Trophoblast cell (in vitro differentiated cells and primary cell): ENCODE results near the gene SULT1A1.
"Not testable (repeated sequence)": the region's sequence is repeated elsewhere in the genome, so short reads cannot be mapped to it uniquely, and the experiment has no call there.

ENCODE experiments used
- DNase-seq, 2 donors: peaks; one replicate each; pipeline ENCODE4 v3.0.0-alpha.2; 2016
- H2AFZ ChIP-seq: 2 replicates; pipeline ENCODE4 v1.6.1; 2013; ENCODE audit warnings: low read length, moderate library complexity, mild to moderate bottlenecking; ENCODE audit not compliant: insufficient read depth, poor library complexity
- H2AK5ac ChIP-seq: 2 replicates; pipeline ENCODE4 v1.6.1; 2013; ENCODE audit warnings: mild to moderate bottlenecking, low read length
- H2BK120ac ChIP-seq: 2 replicates; pipeline ENCODE4 v1.6.1; 2013; ENCODE audit warnings: low read length, mild to moderate bottlenecking, moderate library complexity; ENCODE audit not compliant: insufficient read depth, poor library complexity
- H2BK12ac ChIP-seq: 2 replicates; pipeline ENCODE4 v1.6.1; 2013; ENCODE audit warnings: mild to moderate bottlenecking, low read length, moderate library complexity
- H2BK5ac ChIP-seq: 2 replicates; pipeline ENCODE4 v1.6.1; 2013; ENCODE audit warnings: low read length, low read depth, moderate library complexity, mild to moderate bottlenecking; ENCODE audit not compliant: poor library complexity
- H3K14ac ChIP-seq: 2 replicates; pipeline ENCODE4 v1.6.1; 2013; ENCODE audit warnings: mild to moderate bottlenecking, low read length
- H3K18ac ChIP-seq: 2 replicates; pipeline ENCODE4 v1.6.1; 2013; ENCODE audit warnings: mild to moderate bottlenecking, low read length
- H3K23ac ChIP-seq: 2 replicates; pipeline ENCODE4 v1.6.1; 2013; ENCODE audit warnings: low read length
- H3K27ac ChIP-seq: 2 replicates; pipeline ENCODE4 v1.5.1; 2013; ENCODE audit warnings: low read depth, mild to moderate bottlenecking, inconsistent platforms, low read length, moderate library complexity
- H3K27me3 ChIP-seq: 2 replicates; pipeline ENCODE4 v1.6.1; 2013; ENCODE audit warnings: inconsistent platforms, mild to moderate bottlenecking, low read length, moderate library complexity; ENCODE audit not compliant: insufficient read depth
- H3K36me3 ChIP-seq, 2 experiments: 1 replicate in 1 of 2; 2 replicates in 1 of 2; pipeline ENCODE4 v1.6.1; 2013; ENCODE audit warnings: low read length in 2 of 2, mild to moderate bottlenecking in 2 of 2, moderate library complexity in 1 of 2; ENCODE audit not compliant: insufficient read depth in 2 of 2, control insufficient read depth in 1 of 2
- H3K4ac ChIP-seq: 2 replicates; pipeline ENCODE4 v1.6.1; 2013; ENCODE audit warnings: low read depth, mild to moderate bottlenecking, low read length, moderate library complexity
- H3K4me1 ChIP-seq, 2 experiments: 1 replicate in 1 of 2; 2 replicates in 1 of 2; pipeline ENCODE4 v1.6.1; 2013; ENCODE audit warnings: low read length in 2 of 2, mild to moderate bottlenecking in 2 of 2, moderate library complexity in 1 of 2; ENCODE audit not compliant: insufficient read depth in 2 of 2, control insufficient read depth in 1 of 2
- H3K4me2 ChIP-seq: 2 replicates; pipeline ENCODE4 v1.6.1; 2013; ENCODE audit warnings: inconsistent platforms, mild to moderate bottlenecking, low read length, moderate library complexity
- H3K4me3 ChIP-seq: 2 replicates; pipeline ENCODE4 v1.5.1; 2013; ENCODE audit warnings: mild to moderate bottlenecking, low read depth, low read length, inconsistent platforms
- H3K79me1 ChIP-seq: one replicate; pipeline ENCODE4 v1.6.1; 2013; ENCODE audit warnings: low read length
- H3K79me2 ChIP-seq: 2 replicates; pipeline ENCODE4 v1.6.1; 2013; ENCODE audit warnings: low read length, mild to moderate bottlenecking; ENCODE audit not compliant: control insufficient read depth, insufficient read depth, poor library complexity
- H3K9ac ChIP-seq: 2 replicates; pipeline ENCODE4 v1.6.1; 2013; ENCODE audit warnings: mild to moderate bottlenecking, low read length
- H3K9me3 ChIP-seq: 2 replicates; pipeline ENCODE4 v1.6.1; 2013; ENCODE audit warnings: low read depth, mild to moderate bottlenecking, control low read depth, inconsistent platforms, low read length; ENCODE audit not compliant: insufficient read depth
- H4K12ac ChIP-seq: 2 replicates; pipeline ENCODE4 v1.6.1; 2013; ENCODE audit warnings: low read depth, mild to moderate bottlenecking, low read length, moderate library complexity
- H4K8ac ChIP-seq: 2 replicates; pipeline ENCODE4 v1.6.1; 2013; ENCODE audit warnings: low read depth, mild to moderate bottlenecking, low read length, moderate library complexity
- H4K91ac ChIP-seq: one replicate; pipeline ENCODE4 v1.6.1; 2013; ENCODE audit warnings: low read depth, mild to moderate bottlenecking, low read length, moderate library complexity
- WGBS: extraction: QIAGEN DNeasy Blood & Tissue Kit; methylation state at CpG from one replicate; pipeline ENCODE4 v1.1.7; 2013; ENCODE audit warnings: missing lambda C conversion rate; ENCODE audit not compliant: insufficient read length, insufficient coverage; ENCODE audit errors: extremely low coverage; 5-methylcytosine and 5-hydroxymethylcytosine counted together

Gene SULT1A1

GRCh38 chr16:28603381-28604185 lies 6.3 kb downstream of the SULT1A1 start:
- no peak for DNase-seq
- H4K91ac ChIP-seq = no peak overlapping the region
- no peak overlapping the region for H2BK120ac ChIP-seq
- H4K12ac ChIP-seq = no peak overlapping the region
- H3K14ac ChIP-seq = no peak overlapping the region
- WGBS = no CpG with 5 or more reads among the region's 11 CpGs
- H3K4me1 ChIP-seq = no peaks in the 10 kb centered on the region
- H3K36me3 ChIP-seq = no peaks in the 10 kb centered on the region
- no peaks in the 10 kb centered on the region for H3K9me3 ChIP-seq
- no peak overlapping the region for H3K4me3 ChIP-seq
- no peak overlapping the region for H3K9ac ChIP-seq
- no peak overlapping the region for H2AFZ ChIP-seq
- H3K27me3 ChIP-seq = no peaks in the 10 kb centered on the region
- no peak overlapping the region for H3K18ac ChIP-seq
- H2BK5ac ChIP-seq = no peak overlapping the region
- no peak overlapping the region for H2BK12ac ChIP-seq
- H3K79me1 ChIP-seq = no peaks in the 10 kb centered on the region
- no peak overlapping the region for H3K4ac ChIP-seq
- H3K79me2 ChIP-seq = no peaks in the 10 kb centered on the region
- H2AK5ac ChIP-seq = no peak overlapping the region
- H3K23ac ChIP-seq = no peak overlapping the region
- H3K27ac ChIP-seq = no peak overlapping the region
- no peak overlapping the region for H3K4me2 ChIP-seq
- H4K8ac ChIP-seq = no peak overlapping the region

- no peak overlapping the region for H3K18ac ChIP-seq
- no peaks in the 10 kb centered on the region for H3K79me1 ChIP-seq
- H3K9ac ChIP-seq = no peak overlapping the region
- no peaks in the 10 kb centered on the region for H3K79me2 ChIP-seq
- no peak overlapping the region for H2BK12ac ChIP-seq
- DNase-seq = no peak
- H3K4me1 ChIP-seq = no peaks in the 10 kb centered on the region
- H3K23ac ChIP-seq = no peak overlapping the region
- H3K27ac ChIP-seq = no peak overlapping the region
- H3K4me3 ChIP-seq = no peak overlapping the region
- no peak overlapping the region for H2AK5ac ChIP-seq
- no peak overlapping the region for H3K14ac ChIP-seq
- no CpG with 5 or more reads among the region's 6 CpGs for WGBS
- no peak overlapping the region for H2BK120ac ChIP-seq
- no peaks in the 10 kb centered on the region for H3K27me3 ChIP-seq
- no peak overlapping the region for H4K91ac ChIP-seq
- no peaks in the 10 kb centered on the region for H3K36me3 ChIP-seq
- H4K8ac ChIP-seq = no peak overlapping the region
- H2BK5ac ChIP-seq = no peak overlapping the region
- no peak overlapping the region for H3K4me2 ChIP-seq
- no peak overlapping the region for H3K4ac ChIP-seq
- no peak overlapping the region for H4K12ac ChIP-seq
- no peak overlapping the region for H2AFZ ChIP-seq
- H3K9me3 ChIP-seq = no peaks in the 10 kb centered on the region
Measured at GRCh38 chr16:28602529-28602928, 7.3 kb downstream of the SULT1A1 start.

- not testable (repeated sequence) for H3K18ac ChIP-seq
Measured at GRCh38 chr16:28602062-28602461, 7.8 kb downstream of the SULT1A1 start.

GRCh38 chr16:28601589-28601988 lies 8.3 kb downstream of the SULT1A1 start:
- not testable (repeated sequence) for H2AK5ac ChIP-seq, H4K8ac ChIP-seq, H3K27ac ChIP-seq, H4K12ac ChIP-seq, H4K91ac ChIP-seq, H3K27me3 ChIP-seq, H3K4me2 ChIP-seq, H3K79me1 ChIP-seq, H3K18ac ChIP-seq, H3K23ac ChIP-seq, H3K14ac ChIP-seq, H2BK120ac ChIP-seq, H3K4ac ChIP-seq, H3K9ac ChIP-seq, H3K4me1 ChIP-seq, H3K36me3 ChIP-seq, H3K4me3 ChIP-seq, H2BK5ac ChIP-seq, DNase-seq, H3K9me3 ChIP-seq, H2BK12ac ChIP-seq, H2AFZ ChIP-seq, H3K79me2 ChIP-seq
- no CpG with 5 or more reads among the region's 13 CpGs for WGBS

More at GRCh38 chr16:28602062-28602461, 7.8 kb downstream of the SULT1A1 start:
- H4K8ac ChIP-seq, H2BK12ac ChIP-seq, H4K91ac ChIP-seq, H3K4me1 ChIP-seq, H2BK5ac ChIP-seq, H3K36me3 ChIP-seq, H3K79me1 ChIP-seq, H3K4ac ChIP-seq, H3K4me2 ChIP-seq, H3K9ac ChIP-seq, H2AFZ ChIP-seq, H4K12ac ChIP-seq, H3K27ac ChIP-seq, H2AK5ac ChIP-seq, H3K14ac ChIP-seq, H3K27me3 ChIP-seq, DNase-seq, H3K4me3 ChIP-seq, H3K23ac ChIP-seq, H3K79me2 ChIP-seq, H2BK120ac ChIP-seq, H3K9me3 ChIP-seq: not testable (repeated sequence)
- WGBS = no CpG with 5 or more reads among the region's 10 CpGs
